Activated effector memory CD4-positive, alpha-beta T cell treated with Interleukin-2 at 50 U/mL for 16 hours (primary cell): Measurements from ENCODE around the gene IL12B.
"Not testable (repeated sequence)": the region's sequence is repeated elsewhere in the genome, so short reads cannot be mapped to it uniquely, and the experiment has no call there.

ENCODE experiments used
- DNase-seq: peaks from one replicate; pipeline ENCODE4 v3.0.0-alpha.2; 2020

IL12B gene

GRCh38 chr5:159332800-159333544 lies 2.7 kb upstream of the IL12B start:
- no peak for DNase-seq

- peak; percentile 68 for DNase-seq
These were observed 1.0 kb upstream of the IL12B start for GRCh38 chr5:159331093-159331973.

- DNase-seq: no peak
These were observed 5.3 kb downstream of the IL12B start for GRCh38 chr5:159324986-159325385.

- no peak for DNase-seq
These were observed 6.1 kb downstream of the IL12B start for GRCh38 chr5:159324102-159324755.

- no peak for DNase-seq
These were observed 8.1 kb downstream of the IL12B start for GRCh38 chr5:159322180-159322579.

GRCh38 chr5:159319832-159320231 lies 10.5 kb downstream of the IL12B start:
- no peak for DNase-seq

GRCh38 chr5:159319363-159319762 lies 10.9 kb downstream of the IL12B start:
- no peak for DNase-seq

GRCh38 chr5:159318448-159318847 lies 11.8 kb downstream of the IL12B start:
- DNase-seq: no peak

- DNase-seq: no peak
These were observed 12.4 kb downstream of the IL12B start for GRCh38 chr5:159317849-159318248.

GRCh38 chr5:159316519-159317383 lies 13.5 kb downstream of the IL12B start:
- DNase-seq: no peak

GRCh38 chr5:159313197-159313596 lies 17.1 kb downstream of the IL12B start:
- no peak for DNase-seq

- no peak for DNase-seq
These were observed 19.2 kb downstream of the IL12B start for GRCh38 chr5:159311063-159311462.

- DNase-seq: no peak
These were observed 19.8 kb downstream of the IL12B start for GRCh38 chr5:159310511-159310910.

- no peak for DNase-seq
These were observed 20.4 kb downstream of the IL12B start for GRCh38 chr5:159309689-159310433.

GRCh38 chr5:159304961-159305595 lies 25.2 kb downstream of the IL12B start:
- no peak for DNase-seq

- DNase-seq: no peak
These were observed 27.0 kb downstream of the IL12B start for GRCh38 chr5:159303286-159303685.

- DNase-seq: not testable (repeated sequence)
These were observed 28.1 kb downstream of the IL12B start for GRCh38 chr5:159301929-159302860.

GRCh38 chr5:159301466-159301865 lies 28.8 kb downstream of the IL12B start:
- DNase-seq: no peak

- not testable (repeated sequence) for DNase-seq
These were observed 33.0 kb downstream of the IL12B start for GRCh38 chr5:159297300-159297699.

GRCh38 chr5:159294921-159295320 lies 35.4 kb downstream of the IL12B start:
- no peak for DNase-seq
